Tibial nerve (tissue), 4 donors: Measurements from ENCODE around the gene TDRD5. TPM values are rescaled to one million over a fixed set of nuclear protein-coding genes. Genes with fewer than 3 reads are reported as not detected.

ENCODE experiments used
- DNase-seq, 2 donors: peaks; one replicate each; pipeline ENCODE4 v3.0.0-alpha.2; 2019; ENCODE audit warnings: low spot score in 2 of 2
- H3K27ac ChIP-seq, 4 donors: fragments of 200-600 bp; sonication (generic) in 3 of 4; one replicate each; pipeline ENCODE4 v1.5.1; 2017 to 2019; ENCODE audit warnings: mild to moderate bottlenecking in 1 of 4
- H3K27me3 ChIP-seq, 2 donors: fragments of 200-600 bp; sonication (generic) in 1 of 2; one replicate each; pipeline versions ENCODE4 v1.5.1 to v1.6.0; 2017 to 2019
- H3K36me3 ChIP-seq, 3 donors: fragments of 200-600 bp; sonication (generic); one replicate each; pipeline ENCODE4 v1.5.1; 2018 to 2019
- H3K4me1 ChIP-seq, 4 donors: fragments of 200-600 bp; sonication (generic) in 3 of 4; one replicate each; pipeline ENCODE4 v1.5.1; 2017 to 2019
- H3K4me3 ChIP-seq, 4 donors: fragments of 200-600 bp; sonication (generic) in 3 of 4; one replicate each; pipeline ENCODE4 v1.5.1; 2017 to 2019; ENCODE audit warnings: mild to moderate bottlenecking in 1 of 4, moderate library complexity in 1 of 4
- H3K9me3 ChIP-seq, 4 donors: fragments of 200-600 bp; sonication (generic) in 3 of 4; one replicate each; pipeline ENCODE4 v1.5.1; 2017 to 2019
- CTCF ChIP-seq, 5 experiments: fragments of 200-600 bp in 3 of 5; fragments of 450-650 bp in 2 of 5; sonication (generic) in 3 of 5; IDR thresholded peaks; one replicate each; pipeline ENCODE4 v1.5.1; 2016 to 2019; ENCODE audit warnings: antibody characterized with exemption in 5 of 5, mild to moderate bottlenecking in 3 of 5, moderate library complexity in 2 of 5
- EP300 ChIP-seq, 2 donors: sonication (generic); formaldehyde crosslinking; IDR thresholded peaks; one replicate each; pipeline ENCODE4 v1.6.1; 2017; ENCODE audit warnings: antibody characterized with exemption in 2 of 2, mild to moderate bottlenecking in 1 of 2
- POLR2A ChIP-seq, 2 donors: fragments of 450-650 bp; IDR thresholded peaks; one replicate each; pipeline ENCODE4 v1.6.1; 2017; ENCODE audit warnings: antibody characterized with exemption in 2 of 2, mild to moderate bottlenecking in 2 of 2, moderate library complexity in 2 of 2
- WGBS, 2 donors: methylation state at CpG; one replicate each; pipeline ENCODE4 v1.1.5; 2018; 5-methylcytosine and 5-hydroxymethylcytosine counted together
- small RNA-seq: library from RNA; depleted of rRNA; stranded (forward); fragments of <200 nt; gene quantifications from one replicate; pipeline ENCODE3, GENCODE V24; 2016
- total RNA-seq, 4 donors: library from RNA; depleted of rRNA; stranded (reverse); fragments of >200 nt; gene quantifications; one replicate each; pipeline ENCODE4 v1.1.0, GENCODE V29; 2016

The TDRD5 gene
- total RNA-seq, 4 donors from 2014 or later, result 0.21 to 0.59 (median 0.44) TPM; not detected in 1

GRCh38 chr1:179714623-179715022, 123.0 kb downstream of the TDRD5 start:
- Histone ChIP-seq H3K27me3 (no peaks in the 10 kb centered on the region), H3K4me1 (peaks cover 0 to 11% (median 0%) of the 10 kb centered on the region in 4 donors), H3K9me3 (peaks cover 0 to 52% (median 13%) of the 10 kb centered on the region in 4 donors), H3K36me3 (no peaks in the 10 kb centered on the region), H3K4me3 (no peak overlapping the region), H3K27ac (no peak overlapping the region)
- TF ChIP-seq EP300 (IDR thresholded peaks at IDR 0.05) (no peak), CTCF (IDR thresholded peaks at IDR 0.05) (no peak), POLR2A (IDR thresholded peaks at IDR 0.05) (no peak)
- DNase-seq, result no peak

- H3K9me3 ChIP-seq, result peaks cover 0 to 54% (median 16%) of the 10 kb centered on the region in 4 donors
- H3K4me3 ChIP-seq, result no peak overlapping the region
- H3K4me1 ChIP-seq, result no peaks in the 10 kb centered on the region
- no peaks in the 10 kb centered on the region for H3K27me3 ChIP-seq
- no peak overlapping the region for H3K27ac ChIP-seq
- TF ChIP-seq CTCF (IDR thresholded peaks at IDR 0.05), result no peak
- TF ChIP-seq EP300 (IDR thresholded peaks at IDR 0.05), result no peak
- TF ChIP-seq POLR2A (IDR thresholded peaks at IDR 0.05), result no peak
- no peak for DNase-seq
- no peaks in the 10 kb centered on the region for H3K36me3 ChIP-seq
Measured at GRCh38 chr1:179719272-179719671, 127.6 kb downstream of the TDRD5 start.

GRCh38 chr1:179728271-179728670, 136.6 kb downstream of the TDRD5 start:
- no peaks in the 10 kb centered on the region for H3K36me3 ChIP-seq
- no peak for DNase-seq
- H3K27me3 ChIP-seq, result no peaks in the 10 kb centered on the region
- H3K27ac ChIP-seq, result no peak overlapping the region
- H3K4me3 ChIP-seq, result no peak overlapping the region
- H3K9me3 ChIP-seq, result no peaks in the 10 kb centered on the region
- 43 to 62% methylated on average over 2 of the region's 2 CpGs for WGBS, 2 donors
- no peaks in the 10 kb centered on the region for H3K4me1 ChIP-seq
- TF ChIP-seq POLR2A (IDR thresholded peaks at IDR 0.05), result no peak
- TF ChIP-seq CTCF (IDR thresholded peaks at IDR 0.05), result no peak
- no peak for TF ChIP-seq EP300 (IDR thresholded peaks at IDR 0.05)

GRCh38 chr1:179729881-179730280, 138.2 kb downstream of the TDRD5 start:
- H3K4me3 ChIP-seq, result no peak overlapping the region
- no peaks in the 10 kb centered on the region for H3K9me3 ChIP-seq
- H3K36me3 ChIP-seq, result no peaks in the 10 kb centered on the region
- WGBS, 2 donors, result 72 to 86% methylated on average over 4 of the region's 4 CpGs
- H3K27me3 ChIP-seq, result no peaks in the 10 kb centered on the region
- TF ChIP-seq POLR2A (IDR thresholded peaks at IDR 0.05) (no peak), EP300 (IDR thresholded peaks at IDR 0.05) (no peak), CTCF (IDR thresholded peaks at IDR 0.05) (no peak)
- no peak for DNase-seq
- no peaks in the 10 kb centered on the region for H3K4me1 ChIP-seq
- no peak overlapping the region for H3K27ac ChIP-seq

- WGBS, 2 donors, result 76 to 78% methylated on average over 4 of the region's 4 CpGs
- Histone ChIP-seq H3K4me1 (no peaks in the 10 kb centered on the region), H3K4me3 (no peak overlapping the region), H3K36me3 (no peaks in the 10 kb centered on the region), H3K27me3 (no peaks in the 10 kb centered on the region), H3K27ac (no peak overlapping the region), H3K9me3 (no peaks in the 10 kb centered on the region)
- TF ChIP-seq POLR2A (IDR thresholded peaks at IDR 0.05), result no peak
- TF ChIP-seq EP300 (IDR thresholded peaks at IDR 0.05), result no peak
- TF ChIP-seq CTCF (IDR thresholded peaks at IDR 0.05), result no peak
- DNase-seq, result no peak
Measured at GRCh38 chr1:179731643-179732042, 140.0 kb downstream of the TDRD5 start.

Small RNA genes within 50 kb of the gene (small RNA-seq; reads per million reads assigned to genes)
- not detected for gene RNU5F-2P

Other genes starting within 250 kb of the TDRD5 start
- 1 to 10 TPM in 1 of 4 donors, under 1 TPM in 2, not detected in 1; 0.22 to 1.7 (median 0.30) TPM for gene AXDND1, start 225.9 kb upstream of the TDRD5 start, total RNA-seq
- gene NPHS2, start 15.9 kb upstream of the TDRD5 start, total RNA-seq, result not detected
- under 1 TPM in 1 of 4 donors, not detected in 3; 0.44 TPM for gene FAM163A, start 151.5 kb downstream of the TDRD5 start, total RNA-seq